Keratinocyte (primary cell): ENCODE data around the gene CNPY2. TPM values are rescaled to one million over a fixed set of nuclear protein-coding genes. Genes with fewer than 3 reads are reported as not detected.

Source experiments
- DNase-seq: peaks from one replicate; pipeline ENCODE4 v3.0.0-alpha.2; 2011; ENCODE audit warnings: low read depth, missing footprints, low spot score
- FAIRE-seq: peaks from 2 replicates; lab custom pipeline; 2011; peaks lifted over from hg19 to GRCh38; lab: Jason Lieb, UNC
- H2AFZ ChIP-seq: 2 replicates; pipeline ENCODE4 v1.6.0; 2012; ENCODE audit warnings: low read length, control low read depth, inconsistent platforms; ENCODE audit not compliant: control insufficient read depth
- H3K27ac ChIP-seq: 2 replicates; pipeline ENCODE4 v1.5.1; 2011; ENCODE audit warnings: low read length; ENCODE audit not compliant: control insufficient read depth, insufficient read depth
- H3K27me3 ChIP-seq: 3 replicates; pipeline ENCODE4 v1.6.0; 2011; ENCODE audit warnings: low read length; ENCODE audit not compliant: control insufficient read depth, insufficient read depth; ENCODE audit errors: extremely low read depth
- H3K36me3 ChIP-seq, 2 experiments: 2 replicates in 1 of 2; 3 replicates in 1 of 2; pipeline ENCODE4 v1.5.1; 2011; ENCODE audit warnings: low read length in 2 of 2, mild to moderate bottlenecking in 1 of 2; ENCODE audit not compliant: control insufficient read depth in 2 of 2, insufficient read depth in 2 of 2; ENCODE audit errors: extremely low read depth in 1 of 2
- H3K4me1 ChIP-seq: 3 replicates; pipeline ENCODE4 v1.5.1; 2011; ENCODE audit warnings: low read length; ENCODE audit not compliant: control insufficient read depth, insufficient read depth; ENCODE audit errors: extremely low read depth
- H3K4me2 ChIP-seq: 3 replicates; pipeline ENCODE4 v1.6.0; 2011; ENCODE audit warnings: low read depth, low read length; ENCODE audit not compliant: control insufficient read depth, insufficient read depth; ENCODE audit errors: extremely low read depth
- H3K4me3 ChIP-seq, 3 experiments: fragments of 200-600 bp in 1 of 3; sonication (generic) in 1 of 3; 2 replicates in 2 of 3; 3 replicates in 1 of 3; pipeline ENCODE4 v1.5.1; 2011 to 2016; ENCODE audit warnings: low read length in 3 of 3, mild to moderate bottlenecking in 3 of 3, control low read depth in 2 of 3, inconsistent platforms in 1 of 3, low read depth in 1 of 3, mixed read lengths in 1 of 3, mixed run types in 1 of 3, moderate library complexity in 1 of 3; ENCODE audit not compliant: control insufficient read depth in 2 of 3, insufficient read depth in 2 of 3; ENCODE audit errors: extremely low read depth in 1 of 3
- H3K79me2 ChIP-seq: 2 replicates; pipeline ENCODE4 v1.6.0; 2012; ENCODE audit warnings: low read length; ENCODE audit not compliant: control insufficient read depth, insufficient read depth
- H3K9ac ChIP-seq: 3 replicates; pipeline ENCODE4 v1.6.0; 2011; ENCODE audit warnings: low read length; ENCODE audit not compliant: control insufficient read depth, insufficient read depth; ENCODE audit errors: extremely low read depth
- H3K9me1 ChIP-seq: 3 replicates; pipeline ENCODE4 v1.6.0; 2011; ENCODE audit warnings: low read length; ENCODE audit not compliant: control insufficient read depth, insufficient read depth; ENCODE audit errors: extremely low read depth
- H3K9me3 ChIP-seq: 2 replicates; pipeline ENCODE4 v1.5.1; 2012; ENCODE audit warnings: low read depth, low read length; ENCODE audit not compliant: control insufficient read depth
- H4K20me1 ChIP-seq: 3 replicates; pipeline ENCODE4 v1.6.0; 2011; ENCODE audit warnings: low read length; ENCODE audit not compliant: control insufficient read depth, insufficient read depth; ENCODE audit errors: extremely low read depth
- CTCF ChIP-seq, 3 experiments: IDR thresholded peaks in 1 of 3; conservative IDR thresholded peaks in 1 of 3; optimal IDR thresholded peaks in 1 of 3; 2 replicates in 2 of 3; 3 replicates in 1 of 3; pipeline versions ENCODE3 to v1.5.1; 2011; ENCODE audit warnings: low read length in 3 of 3, mild to moderate bottlenecking in 3 of 3, moderate library complexity in 2 of 3, control low read depth in 1 of 3, inconsistent platforms in 1 of 3; ENCODE audit not compliant: insufficient read depth in 2 of 3; ENCODE audit errors: extremely low read depth in 1 of 3
- EZH2 ChIP-seq: IDR thresholded peaks from one replicate; pipeline ENCODE4 v1.6.1; 2012; ENCODE audit warnings: inconsistent platforms, mild to moderate bottlenecking, low read length, moderate library complexity
- dilution Hi-C: fragments of 300-500 bp; cut with MboI; formaldehyde crosslinking; loops from one replicate; pipeline ENCODE4 v1.7.0; 2020; ENCODE audit warnings: low sequenced_read_pairs; ENCODE audit not compliant: extremely low pct_ligation_motif_present
- polyA plus RNA-seq, 5 experiments: library from polyadenylated mRNA; depleted of rRNA in 3 of 5; stranded (reverse) in 3 of 5; stranded (forward) in 1 of 5; unstranded in 1 of 5; fragments of >200 nt; gene quantifications; 1 replicate in 1 of 5; 2 replicates in 3 of 5; 3 replicates in 1 of 5; pipeline versions ENCODE4 v1.2.1 to v1.2.3, GENCODE V29; 2011 to 2012; ENCODE audit warnings: missing spikeins in 2 of 5, low read depth in 1 of 5, low replicate concordance in 1 of 5

CNPY2 gene
- polyA plus RNA-seq, 1 donor (not counting 4 experiments of a cell fraction or from before 2014, with no cell fraction given) = 162 TPM

GRCh38 chr12:56334490-56334793 is 18.7 kb upstream of the CNPY2 start:
- no peaks in the 10 kb centered on the region for H4K20me1 ChIP-seq
- H3K9me1 ChIP-seq = no peaks in the 10 kb centered on the region
- peaks cover 2% of the 10 kb centered on the region for H3K79me2 ChIP-seq
- H3K9ac ChIP-seq = peak overlapping the region; percentile 93
- peak overlapping the region; percentile 98 for H3K27ac ChIP-seq
- dilution Hi-C loops = no loop called here
- H3K36me3 ChIP-seq = no peaks in the 10 kb centered on the region
- no peaks in the 10 kb centered on the region for H3K9me3 ChIP-seq
- H3K4me3 ChIP-seq = peak overlapping the region; percentile 50 to 90 (median 78)
- FAIRE-seq (no peak), DNase-seq (no peak)
- H2AFZ ChIP-seq = peak overlapping the region; percentile 54
- H3K4me2 ChIP-seq = peak overlapping the region; percentile 87
- H3K4me1 ChIP-seq = peaks cover 24% of the 10 kb centered on the region
- TF ChIP-seq EZH2 (no peak), CTCF (optimal IDR thresholded peaks at IDR 0.05 in 1 of 3, IDR thresholded peaks at IDR 0.05 in 1 of 3, conservative IDR thresholded peaks at IDR 0.05 in 1 of 3; ENCODE audit: extremely low read depth in 1 of 3, insufficient read depth in 2 of 3, low read length in 3 of 3) (no peak)
- no peaks in the 10 kb centered on the region for H3K27me3 ChIP-seq

DNA sequence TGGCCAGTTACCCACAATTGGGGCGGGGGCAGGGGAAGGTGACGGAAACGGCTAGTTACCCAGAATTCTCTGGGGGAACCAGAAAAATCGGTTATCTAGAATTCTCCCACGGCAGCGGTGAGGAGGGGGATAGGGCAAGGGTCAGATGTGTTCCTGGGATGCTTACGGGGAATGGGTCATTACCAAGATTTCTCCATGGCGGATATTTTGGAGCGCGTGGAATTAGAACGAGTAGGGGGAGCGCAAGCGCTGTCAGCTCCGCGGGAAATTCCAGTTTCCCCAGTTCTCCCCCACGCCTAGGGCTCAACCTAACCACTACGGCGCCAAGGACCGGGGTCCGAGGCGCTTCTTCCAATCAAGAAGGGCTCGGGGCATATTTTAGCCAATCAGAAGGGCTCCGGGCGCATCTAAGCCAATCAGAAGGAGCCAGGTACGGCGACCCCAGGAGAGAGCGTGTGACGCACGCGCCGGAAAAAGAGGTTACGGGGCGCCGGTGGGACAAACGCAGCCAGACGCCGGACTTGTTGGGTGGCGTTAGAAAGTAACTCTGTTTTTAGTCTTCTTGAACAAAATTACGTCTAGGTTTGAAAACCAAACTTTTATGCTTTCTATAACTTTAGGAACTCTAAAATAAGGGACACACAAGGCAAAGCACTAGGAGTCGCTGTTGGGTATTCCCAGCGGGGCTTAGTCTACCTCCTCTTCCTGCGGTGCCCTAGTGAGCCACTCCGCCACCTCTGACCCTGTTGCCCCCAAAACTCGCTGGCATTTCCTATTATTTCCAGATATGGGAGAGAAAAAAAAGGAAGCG is 18.1 kb upstream of the CNPY2 start, which contains the start of gene PAN2:
Gene PAN2, minus strand, starts transcription at position 322 of the 811 bp plus-strand sequence. CDS start 906 bp downstream, outside the sequence.
- Histone ChIP-seq H4K20me1 (no peaks in the 10 kb centered on the region), H3K36me3 (no peaks in the 10 kb centered on the region), H3K4me2 (peak within 1 kb of the TSS; percentile 87), H3K27ac (peak within 1 kb of the TSS; percentile 98), H3K4me3 (peak within 1 kb of the TSS; percentile 50 to 90 (median 78)), H3K9me1 (no peaks in the 10 kb centered on the region), H3K9me3 (no peaks in the 10 kb centered on the region), H2AFZ (peak within 1 kb of the TSS; percentile 95), H3K27me3 (no peaks in the 10 kb centered on the region), H3K9ac (peak within 1 kb of the TSS; percentile 93), H3K79me2 (peaks cover 2% of the 10 kb centered on the region), H3K4me1 (peaks cover 18% of the 10 kb centered on the region)
- peak; percentile 20 for FAIRE-seq
- DNase-seq = peak; percentile 95
- TF ChIP-seq CTCF (optimal IDR thresholded peaks at IDR 0.05 in 1 of 3, IDR thresholded peaks at IDR 0.05 in 1 of 3, conservative IDR thresholded peaks at IDR 0.05 in 1 of 3; ENCODE audit: extremely low read depth in 1 of 3, insufficient read depth in 2 of 3, low read length in 3 of 3) (peak; percentile 27 to 77 (median 76)), EZH2 (no peak)
- dilution Hi-C loops = no loop called here
